GM23338 (cell line): ENCODE results near the gene NOP16.

ENCODE experiments used
- CREB1 ChIP-seq: fragments of 250-450 bp; sonication (Bioruptor Pico); IDR thresholded peaks from 2 replicates; pipeline ENCODE4 v1.5.0; 2020; ENCODE audit warnings: low read depth, mild to moderate bottlenecking, moderate library complexity
- EZH2 ChIP-seq: fragments of 200-600 bp; sonication (generic); IDR thresholded peaks from one replicate; pipeline ENCODE4 v1.8.0; 2017; ENCODE audit warnings: antibody characterized with exemption, mild to moderate bottlenecking, low read depth; ENCODE audit not compliant: unreplicated experiment
- EZH2phosphoT487 ChIP-seq: fragments of 200-600 bp; sonication (generic); IDR thresholded peaks from one replicate; pipeline ENCODE4 v1.8.1; 2018; ENCODE audit warnings: antibody characterized with exemption; ENCODE audit not compliant: unreplicated experiment
- JUNB ChIP-seq: IDR thresholded peaks from one replicate; pipeline ENCODE4 v1.6.1; 2016; ENCODE audit warnings: antibody characterized with exemption; ENCODE audit not compliant: unreplicated experiment
- NANOG ChIP-seq: IDR thresholded peaks from 2 replicates; pipeline ENCODE4 v1.6.1; 2016; ENCODE audit warnings: antibody characterized with exemption, borderline replicate concordance
- POLR2AphosphoS5 ChIP-seq: IDR thresholded peaks from 2 replicates; pipeline ENCODE4 v1.6.1; 2016; ENCODE audit warnings: antibody characterized with exemption, low read depth
- STAT1 ChIP-seq: IDR thresholded peaks from one replicate; pipeline ENCODE4 v1.6.1; 2016; ENCODE audit warnings: antibody characterized with exemption; ENCODE audit not compliant: unreplicated experiment
- ZNF331 ChIP-seq: fragments of 250-450 bp; sonication (Bioruptor Pico); IDR thresholded peaks from 2 replicates; pipeline ENCODE4 v1.5.0; 2020; ENCODE audit warnings: low read depth, mild to moderate bottlenecking, moderate library complexity
- TF ChIP-seq, protein P1 (sequence below), 2 experiments: fragments of 200-600 bp in 1 of 2; sonication (generic) in 1 of 2; conservative IDR thresholded peaks; 2 replicates each; pipeline versions ENCODE4 v1.5.1 to v1.6.1; 2016 to 2017; ENCODE audit warnings: antibody characterized with exemption in 2 of 2, low read depth in 2 of 2, mild to moderate bottlenecking in 2 of 2, moderate library complexity in 1 of 2
- TF ChIP-seq, protein P2 (sequence below): IDR thresholded peaks from one replicate; pipeline ENCODE4 v1.6.1; 2018; ENCODE audit warnings: antibody characterized with exemption; ENCODE audit not compliant: unreplicated experiment
- TF ChIP-seq, protein P3 (sequence below): fragments of 250-450 bp; sonication (Bioruptor Pico); IDR thresholded peaks from 2 replicates; pipeline ENCODE4 v1.5.0; 2020; ENCODE audit warnings: mild to moderate bottlenecking, moderate library complexity
- TF ChIP-seq, protein P4 (sequence below): IDR thresholded peaks from 2 replicates; pipeline ENCODE4 v1.6.1; 2016; ENCODE audit warnings: antibody characterized with exemption

DNA sequence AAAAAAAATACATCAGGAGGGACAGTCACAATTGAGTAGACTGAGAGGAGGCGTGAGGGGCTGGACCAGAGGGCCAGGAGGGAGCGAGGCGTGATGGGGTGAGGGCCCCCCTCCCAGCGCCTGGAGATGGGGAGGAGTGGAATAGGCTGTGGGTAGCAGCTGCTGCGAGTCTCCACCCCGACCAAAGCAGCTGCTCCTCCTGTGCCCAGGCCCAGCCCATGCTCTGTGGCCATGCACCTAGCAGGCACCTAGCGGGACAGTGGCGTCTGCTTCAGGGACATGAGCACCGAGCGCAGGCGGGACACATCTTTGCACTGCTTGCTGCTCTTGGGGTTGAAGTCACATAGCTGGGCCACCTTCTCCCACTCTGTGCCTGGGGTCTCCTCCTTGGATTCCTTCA lies 4.1 kb upstream of the NOP16 start:
- TF ChIP-seq, protein P1, sequence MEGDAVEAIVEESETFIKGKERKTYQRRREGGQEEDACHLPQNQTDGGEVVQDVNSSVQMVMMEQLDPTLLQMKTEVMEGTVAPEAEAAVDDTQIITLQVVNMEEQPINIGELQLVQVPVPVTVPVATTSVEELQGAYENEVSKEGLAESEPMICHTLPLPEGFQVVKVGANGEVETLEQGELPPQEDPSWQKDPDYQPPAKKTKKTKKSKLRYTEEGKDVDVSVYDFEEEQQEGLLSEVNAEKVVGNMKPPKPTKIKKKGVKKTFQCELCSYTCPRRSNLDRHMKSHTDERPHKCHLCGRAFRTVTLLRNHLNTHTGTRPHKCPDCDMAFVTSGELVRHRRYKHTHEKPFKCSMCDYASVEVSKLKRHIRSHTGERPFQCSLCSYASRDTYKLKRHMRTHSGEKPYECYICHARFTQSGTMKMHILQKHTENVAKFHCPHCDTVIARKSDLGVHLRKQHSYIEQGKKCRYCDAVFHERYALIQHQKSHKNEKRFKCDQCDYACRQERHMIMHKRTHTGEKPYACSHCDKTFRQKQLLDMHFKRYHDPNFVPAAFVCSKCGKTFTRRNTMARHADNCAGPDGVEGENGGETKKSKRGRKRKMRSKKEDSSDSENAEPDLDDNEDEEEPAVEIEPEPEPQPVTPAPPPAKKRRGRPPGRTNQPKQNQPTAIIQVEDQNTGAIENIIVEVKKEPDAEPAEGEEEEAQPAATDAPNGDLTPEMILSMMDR (conservative IDR thresholded peaks at IDR 0.05; ENCODE audit: low read depth in 2 of 2): no peak
- TF ChIP-seq POLR2AphosphoS5: no peak
- TF ChIP-seq CREB1: no peak
- TF ChIP-seq EZH2: no peak
- TF ChIP-seq, protein P2, sequence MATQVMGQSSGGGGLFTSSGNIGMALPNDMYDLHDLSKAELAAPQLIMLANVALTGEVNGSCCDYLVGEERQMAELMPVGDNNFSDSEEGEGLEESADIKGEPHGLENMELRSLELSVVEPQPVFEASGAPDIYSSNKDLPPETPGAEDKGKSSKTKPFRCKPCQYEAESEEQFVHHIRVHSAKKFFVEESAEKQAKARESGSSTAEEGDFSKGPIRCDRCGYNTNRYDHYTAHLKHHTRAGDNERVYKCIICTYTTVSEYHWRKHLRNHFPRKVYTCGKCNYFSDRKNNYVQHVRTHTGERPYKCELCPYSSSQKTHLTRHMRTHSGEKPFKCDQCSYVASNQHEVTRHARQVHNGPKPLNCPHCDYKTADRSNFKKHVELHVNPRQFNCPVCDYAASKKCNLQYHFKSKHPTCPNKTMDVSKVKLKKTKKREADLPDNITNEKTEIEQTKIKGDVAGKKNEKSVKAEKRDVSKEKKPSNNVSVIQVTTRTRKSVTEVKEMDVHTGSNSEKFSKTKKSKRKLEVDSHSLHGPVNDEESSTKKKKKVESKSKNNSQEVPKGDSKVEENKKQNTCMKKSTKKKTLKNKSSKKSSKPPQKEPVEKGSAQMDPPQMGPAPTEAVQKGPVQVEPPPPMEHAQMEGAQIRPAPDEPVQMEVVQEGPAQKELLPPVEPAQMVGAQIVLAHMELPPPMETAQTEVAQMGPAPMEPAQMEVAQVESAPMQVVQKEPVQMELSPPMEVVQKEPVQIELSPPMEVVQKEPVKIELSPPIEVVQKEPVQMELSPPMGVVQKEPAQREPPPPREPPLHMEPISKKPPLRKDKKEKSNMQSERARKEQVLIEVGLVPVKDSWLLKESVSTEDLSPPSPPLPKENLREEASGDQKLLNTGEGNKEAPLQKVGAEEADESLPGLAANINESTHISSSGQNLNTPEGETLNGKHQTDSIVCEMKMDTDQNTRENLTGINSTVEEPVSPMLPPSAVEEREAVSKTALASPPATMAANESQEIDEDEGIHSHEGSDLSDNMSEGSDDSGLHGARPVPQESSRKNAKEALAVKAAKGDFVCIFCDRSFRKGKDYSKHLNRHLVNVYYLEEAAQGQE: no peak
- no peak for TF ChIP-seq EZH2phosphoT487
- no peak for TF ChIP-seq STAT1
- TF ChIP-seq ZNF331 (CRISPR knock-in tag): no peak
- TF ChIP-seq NANOG: no peak
- TF ChIP-seq, protein P3, sequence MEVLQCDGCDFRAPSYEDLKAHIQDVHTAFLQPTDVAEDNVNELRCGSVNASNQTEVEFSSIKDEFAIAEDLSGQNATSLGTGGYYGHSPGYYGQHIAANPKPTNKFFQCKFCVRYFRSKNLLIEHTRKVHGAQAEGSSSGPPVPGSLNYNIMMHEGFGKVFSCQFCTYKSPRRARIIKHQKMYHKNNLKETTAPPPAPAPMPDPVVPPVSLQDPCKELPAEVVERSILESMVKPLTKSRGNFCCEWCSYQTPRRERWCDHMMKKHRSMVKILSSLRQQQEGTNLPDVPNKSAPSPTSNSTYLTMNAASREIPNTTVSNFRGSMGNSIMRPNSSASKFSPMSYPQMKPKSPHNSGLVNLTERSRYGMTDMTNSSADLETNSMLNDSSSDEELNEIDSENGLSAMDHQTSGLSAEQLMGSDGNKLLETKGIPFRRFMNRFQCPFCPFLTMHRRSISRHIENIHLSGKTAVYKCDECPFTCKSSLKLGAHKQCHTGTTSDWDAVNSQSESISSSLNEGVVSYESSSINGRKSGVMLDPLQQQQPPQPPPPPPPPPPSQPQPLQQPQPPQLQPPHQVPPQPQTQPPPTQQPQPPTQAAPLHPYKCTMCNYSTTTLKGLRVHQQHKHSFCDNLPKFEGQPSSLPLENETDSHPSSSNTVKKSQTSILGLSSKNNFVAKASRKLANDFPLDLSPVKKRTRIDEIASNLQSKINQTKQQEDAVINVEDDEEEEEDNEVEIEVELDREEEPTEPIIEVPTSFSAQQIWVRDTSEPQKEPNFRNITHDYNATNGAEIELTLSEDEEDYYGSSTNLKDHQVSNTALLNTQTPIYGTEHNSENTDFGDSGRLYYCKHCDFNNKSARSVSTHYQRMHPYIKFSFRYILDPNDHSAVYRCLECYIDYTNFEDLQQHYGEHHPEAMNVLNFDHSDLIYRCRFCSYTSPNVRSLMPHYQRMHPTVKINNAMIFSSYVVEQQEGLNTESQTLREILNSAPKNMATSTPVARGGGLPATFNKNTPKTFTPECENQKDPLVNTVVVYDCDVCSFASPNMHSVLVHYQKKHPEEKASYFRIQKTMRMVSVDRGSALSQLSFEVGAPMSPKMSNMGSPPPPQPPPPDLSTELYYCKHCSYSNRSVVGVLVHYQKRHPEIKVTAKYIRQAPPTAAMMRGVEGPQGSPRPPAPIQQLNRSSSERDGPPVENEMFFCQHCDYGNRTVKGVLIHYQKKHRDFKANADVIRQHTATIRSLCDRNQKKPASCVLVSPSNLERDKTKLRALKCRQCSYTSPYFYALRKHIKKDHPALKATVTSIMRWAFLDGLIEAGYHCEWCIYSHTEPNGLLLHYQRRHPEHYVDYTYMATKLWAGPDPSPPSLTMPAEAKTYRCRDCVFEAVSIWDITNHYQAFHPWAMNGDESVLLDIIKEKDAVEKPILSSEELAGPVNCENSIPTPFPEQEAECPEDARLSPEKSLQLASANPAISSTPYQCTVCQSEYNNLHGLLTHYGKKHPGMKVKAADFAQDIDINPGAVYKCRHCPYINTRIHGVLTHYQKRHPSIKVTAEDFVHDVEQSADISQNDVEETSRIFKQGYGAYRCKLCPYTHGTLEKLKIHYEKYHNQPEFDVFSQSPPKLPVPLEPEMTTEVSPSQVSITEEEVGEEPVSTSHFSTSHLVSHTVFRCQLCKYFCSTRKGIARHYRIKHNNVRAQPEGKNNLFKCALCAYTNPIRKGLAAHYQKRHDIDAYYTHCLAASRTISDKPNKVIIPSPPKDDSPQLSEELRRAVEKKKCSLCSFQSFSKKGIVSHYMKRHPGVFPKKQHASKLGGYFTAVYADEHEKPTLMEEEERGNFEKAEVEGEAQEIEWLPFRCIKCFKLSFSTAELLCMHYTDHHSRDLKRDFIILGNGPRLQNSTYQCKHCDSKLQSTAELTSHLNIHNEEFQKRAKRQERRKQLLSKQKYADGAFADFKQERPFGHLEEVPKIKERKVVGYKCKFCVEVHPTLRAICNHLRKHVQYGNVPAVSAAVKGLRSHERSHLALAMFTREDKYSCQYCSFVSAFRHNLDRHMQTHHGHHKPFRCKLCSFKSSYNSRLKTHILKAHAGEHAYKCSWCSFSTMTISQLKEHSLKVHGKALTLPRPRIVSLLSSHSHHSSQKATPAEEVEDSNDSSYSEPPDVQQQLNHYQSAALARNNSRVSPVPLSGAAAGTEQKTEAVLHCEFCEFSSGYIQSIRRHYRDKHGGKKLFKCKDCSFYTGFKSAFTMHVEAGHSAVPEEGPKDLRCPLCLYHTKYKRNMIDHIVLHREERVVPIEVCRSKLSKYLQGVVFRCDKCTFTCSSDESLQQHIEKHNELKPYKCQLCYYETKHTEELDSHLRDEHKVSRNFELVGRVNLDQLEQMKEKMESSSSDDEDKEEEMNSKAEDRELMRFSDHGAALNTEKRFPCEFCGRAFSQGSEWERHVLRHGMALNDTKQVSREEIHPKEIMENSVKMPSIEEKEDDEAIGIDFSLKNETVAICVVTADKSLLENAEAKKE: no peak
- TF ChIP-seq, protein P4, sequence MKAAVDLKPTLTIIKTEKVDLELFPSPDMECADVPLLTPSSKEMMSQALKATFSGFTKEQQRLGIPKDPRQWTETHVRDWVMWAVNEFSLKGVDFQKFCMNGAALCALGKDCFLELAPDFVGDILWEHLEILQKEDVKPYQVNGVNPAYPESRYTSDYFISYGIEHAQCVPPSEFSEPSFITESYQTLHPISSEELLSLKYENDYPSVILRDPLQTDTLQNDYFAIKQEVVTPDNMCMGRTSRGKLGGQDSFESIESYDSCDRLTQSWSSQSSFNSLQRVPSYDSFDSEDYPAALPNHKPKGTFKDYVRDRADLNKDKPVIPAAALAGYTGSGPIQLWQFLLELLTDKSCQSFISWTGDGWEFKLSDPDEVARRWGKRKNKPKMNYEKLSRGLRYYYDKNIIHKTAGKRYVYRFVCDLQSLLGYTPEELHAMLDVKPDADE: no peak
- no peak for TF ChIP-seq JUNB
